H1 (cell line): ENCODE results near the gene ACE. TPM values are rescaled to one million over a fixed set of nuclear protein-coding genes. Genes with fewer than 3 reads are reported as not detected.

Source experiments
- CTCF ChIA-PET: fragments of 300-600 bp; sonication (Branson Sonifier 250); formaldehyde crosslinking; loops from one replicate; lab custom pipeline; 2021; ENCODE audit not compliant: partially characterized antibody; lab: Charles Lee
- POLR2A ChIA-PET: fragments of 300-600 bp; sonication (Branson Sonifier 250); formaldehyde crosslinking; loops from one replicate; lab custom pipeline; 2021; ENCODE audit warnings: inconsistent platforms; ENCODE audit not compliant: partially characterized antibody; lab: Charles Lee
- DNase-seq, 2 experiments: peaks; one replicate each; pipeline versions ENCODE4 v3.0.0 to v3.0.0-alpha.2; 2010 to 2022; ENCODE audit warnings: low spot score in 2 of 2, low read depth in 1 of 2, mixed read lengths in 1 of 2
- FAIRE-seq: peaks from 2 replicates; lab custom pipeline; 2011; peaks lifted over from hg19 to GRCh38; lab: Jason Lieb, UNC
- H2AFZ ChIP-seq: 2 replicates; pipeline ENCODE4 v1.8.1; 2012; ENCODE audit warnings: low read length, inconsistent platforms
- H2AK5ac ChIP-seq: 2 replicates; pipeline ENCODE4 v1.6.1; 2013; ENCODE audit warnings: low read depth, low read length
- H2BK120ac ChIP-seq: replicated peaks from 2 replicates; pipeline ENCODE3; 2013; ENCODE audit warnings: low read depth, low read length, inconsistent platforms
- H2BK12ac ChIP-seq: 2 replicates; pipeline ENCODE4 v1.6.1; 2013; ENCODE audit warnings: low read depth, low read length
- H2BK15ac ChIP-seq: 2 replicates; pipeline ENCODE4 v1.6.1; 2013; ENCODE audit warnings: low read length
- H2BK20ac ChIP-seq: 2 replicates; pipeline ENCODE4 v1.6.1; 2013; ENCODE audit warnings: low read length
- H2BK5ac ChIP-seq: 2 replicates; pipeline ENCODE4 v1.6.1; 2013; ENCODE audit warnings: low read depth, low read length
- H3K14ac ChIP-seq: 2 replicates; pipeline ENCODE4 v1.6.1; 2013; ENCODE audit warnings: inconsistent platforms; ENCODE audit not compliant: insufficient read length
- H3K18ac ChIP-seq: 2 replicates; pipeline ENCODE4 v1.6.1; 2013; ENCODE audit warnings: low read length; ENCODE audit errors: extremely low read depth
- H3K23ac ChIP-seq: 2 replicates; pipeline ENCODE4 v1.6.1; 2013; ENCODE audit warnings: inconsistent platforms; ENCODE audit not compliant: insufficient read length
- H3K23me2 ChIP-seq: 2 replicates; pipeline ENCODE4 v1.6.1; 2013; ENCODE audit warnings: low read depth, low read length
- H3K27ac ChIP-seq: 2 replicates; pipeline ENCODE4 v1.6.1; 2011; ENCODE audit warnings: low read depth, low read length, inconsistent platforms
- H3K27me3 ChIP-seq, 4 experiments: replicated peaks in 1 of 4; 1 replicate in 1 of 4; 2 replicates in 3 of 4; pipeline versions ENCODE4 v1.6.1 to v1.8.1; 2011 to 2013; ENCODE audit warnings: low read length in 3 of 4, mild to moderate bottlenecking in 3 of 4, inconsistent platforms in 2 of 4, mixed read lengths in 2 of 4, moderate library complexity in 1 of 4; ENCODE audit not compliant: control insufficient read depth in 3 of 4, insufficient read depth in 3 of 4; ENCODE audit errors: extremely low read depth in 1 of 4
- H3K36me3 ChIP-seq, 4 experiments: 2 replicates each; pipeline versions ENCODE4 v1.6.1 to v1.8.1; 2011 to 2013; ENCODE audit warnings: mild to moderate bottlenecking in 4 of 4, low read length in 3 of 4, moderate library complexity in 2 of 4, control low read depth in 1 of 4, inconsistent platforms in 1 of 4; ENCODE audit not compliant: insufficient read depth in 4 of 4, control insufficient read depth in 2 of 4
- H3K4ac ChIP-seq: replicated peaks from 2 replicates; pipeline ENCODE3; 2013; ENCODE audit warnings: low read length, low read depth, mixed read lengths, inconsistent platforms; ENCODE audit not compliant: insufficient read length
- H3K4me1 ChIP-seq, 4 experiments: replicated peaks in 1 of 4; 1 replicate in 1 of 4; 2 replicates in 3 of 4; pipeline versions ENCODE4 v1.6.1 to v1.8.1; 2011 to 2013; ENCODE audit warnings: low read length in 3 of 4, inconsistent platforms in 2 of 4, mixed read lengths in 1 of 4; ENCODE audit not compliant: insufficient read depth in 4 of 4, control insufficient read depth in 3 of 4
- H3K4me2 ChIP-seq, 2 experiments: 2 replicates each; pipeline versions ENCODE4 v1.6.1 to v1.8.1; 2011 to 2013; ENCODE audit warnings: low read depth in 2 of 2, low read length in 2 of 2, control low read depth in 1 of 2, inconsistent platforms in 1 of 2, mild to moderate bottlenecking in 1 of 2; ENCODE audit not compliant: insufficient read depth in 1 of 2
- H3K4me3 ChIP-seq, 4 experiments: fragments of 200-600, 300-600 bp in 1 of 4; sonication (generic), shearing (Covaris generic), sonication (Bioruptor Twin) in 1 of 4; 2 replicates each; pipeline versions ENCODE4 v1.5.1 to v1.8.1; 2011 to 2016; ENCODE audit warnings: low read length in 4 of 4, low read depth in 3 of 4, control low read depth in 2 of 4, inconsistent platforms in 2 of 4, mild to moderate bottlenecking in 2 of 4, mixed read lengths in 1 of 4, moderate library complexity in 1 of 4; ENCODE audit not compliant: insufficient read depth in 2 of 4; ENCODE audit errors: extremely low read depth in 1 of 4
- H3K56ac ChIP-seq: replicated peaks from 2 replicates; pipeline ENCODE3; 2013; ENCODE audit warnings: low read depth, mild to moderate bottlenecking, mixed read lengths, low read length, inconsistent platforms; ENCODE audit not compliant: insufficient read length
- H3K79me1 ChIP-seq: 2 replicates; pipeline ENCODE4 v1.6.1; 2013; ENCODE audit warnings: low read depth, low read length, control low read depth
- H3K79me2 ChIP-seq, 2 experiments: 2 replicates each; pipeline versions ENCODE4 v1.6.1 to v1.8.1; 2012 to 2013; ENCODE audit warnings: low read length in 2 of 2, mild to moderate bottlenecking in 2 of 2, inconsistent platforms in 1 of 2; ENCODE audit not compliant: insufficient read depth in 2 of 2, control insufficient read depth in 1 of 2
- H3K9ac ChIP-seq, 4 experiments: replicated peaks in 1 of 4; 1 replicate in 1 of 4; 2 replicates in 3 of 4; pipeline versions ENCODE4 v1.6.1 to v1.8.1; 2011 to 2013; ENCODE audit warnings: low read depth in 3 of 4, low read length in 3 of 4, control low read depth in 2 of 4, mild to moderate bottlenecking in 2 of 4, moderate library complexity in 2 of 4, inconsistent platforms in 1 of 4; ENCODE audit errors: extremely low read depth in 1 of 4
- H3K9me3 ChIP-seq, 2 experiments: 2 replicates each; pipeline versions ENCODE4 v1.6.1 to v1.8.1; 2012 to 2013; ENCODE audit warnings: mild to moderate bottlenecking in 2 of 2, moderate library complexity in 2 of 2, control low read depth in 1 of 2, inconsistent platforms in 1 of 2, low read depth in 1 of 2, low read length in 1 of 2, mixed read lengths in 1 of 2; ENCODE audit not compliant: insufficient read depth in 2 of 2
- H4K20me1 ChIP-seq, 2 experiments: replicated peaks in 1 of 2; 2 replicates each; pipeline versions ENCODE3 to v1.8.1; 2011 to 2013; ENCODE audit warnings: inconsistent platforms in 2 of 2, low read length in 2 of 2, mild to moderate bottlenecking in 1 of 2; ENCODE audit not compliant: insufficient read depth in 2 of 2, control insufficient read depth in 1 of 2
- H4K5ac ChIP-seq: 2 replicates; pipeline ENCODE4 v1.6.1; 2013; ENCODE audit warnings: low read length, low read depth, mixed read lengths, inconsistent platforms; ENCODE audit not compliant: insufficient read length
- H4K8ac ChIP-seq: 2 replicates; pipeline ENCODE4 v1.8.0; 2013; ENCODE audit warnings: mild to moderate bottlenecking, moderate library complexity, low read length, inconsistent platforms; ENCODE audit not compliant: insufficient read depth; ENCODE audit errors: extremely low read depth
- H4K91ac ChIP-seq: replicated peaks from 2 replicates; pipeline ENCODE3; 2013; ENCODE audit warnings: low read length, mixed read lengths, inconsistent platforms; ENCODE audit not compliant: insufficient read length
- KDM4A ChIP-seq: IDR thresholded peaks from one replicate; pipeline ENCODE4 v1.7.1; 2012; ENCODE audit warnings: low read depth, mild to moderate bottlenecking, moderate library complexity, low read length, inconsistent platforms; ENCODE audit not compliant: severe bottlenecking
- PHF8 ChIP-seq: fragments of 200-600 bp; sonication (generic); conservative IDR thresholded peaks from 2 replicates; pipeline ENCODE4 v1.7.1; 2012; ENCODE audit warnings: low read depth, mild to moderate bottlenecking, inconsistent platforms, low read length, moderate library complexity
- WGBS, 2 experiments: shearing (Covaris generic) in 1 of 2; methylation state at CpG; one replicate each; pipeline versions ENCODE4 v1.1.6 to v1.1.7; 2013 to 2015; ENCODE audit warnings: low lambda C conversion rate in 2 of 2, mixed read lengths in 2 of 2, inconsistent platforms in 1 of 2, low coverage in 1 of 2, missing lambda C conversion rate in 1 of 2; ENCODE audit not compliant: insufficient replicate concordance in 2 of 2, insufficient coverage in 1 of 2, insufficient read length in 1 of 2; ENCODE audit errors: extremely low coverage in 1 of 2, missing lambda C conversion rate in 1 of 2; 5-methylcytosine and 5-hydroxymethylcytosine counted together
- polyA plus RNA-seq, 7 experiments: library from polyadenylated mRNA; depleted of rRNA in 3 of 7; stranded (reverse) in 5 of 7; unstranded in 2 of 7; fragments of >200 nt in 5 of 7; fragments of 200-250 nt in 2 of 7; gene quantifications; 1 replicate in 5 of 7; 2 replicates in 1 of 7; 4 replicates in 1 of 7; pipeline versions ENCODE4 v1.2.1 to v1.2.3, GENCODE V29; 2011 to 2013; ENCODE audit warnings: missing spikeins in 2 of 7, mixed read lengths in 2 of 7
- total RNA-seq: library from RNA; stranded (reverse); fragmentation: NEBNext Ultra II Directional; extraction: Animal tissue kit (Norgen Biotek cat#: 25700); gene quantifications from 2 replicates; pipeline ENCODE4 v1.2.1, GENCODE V29; 2021
- TF ChIP-seq, protein P1 (sequence below): IDR thresholded peaks from 2 replicates; pipeline ENCODE4 v1.6.1; 2012; ENCODE audit warnings: low read length, inconsistent platforms
- TF ChIP-seq, protein P2 (sequence below): IDR thresholded peaks from 2 replicates; pipeline ENCODE4 v1.6.1; 2012; ENCODE audit warnings: inconsistent platforms

The ACE gene
- total and polyA plus RNA-seq, 2 of the 8 experiments (the other 6 are each of a cell fraction or from before 2014, with no cell fraction given): 2.5 to 5.5 TPM

DNA sequence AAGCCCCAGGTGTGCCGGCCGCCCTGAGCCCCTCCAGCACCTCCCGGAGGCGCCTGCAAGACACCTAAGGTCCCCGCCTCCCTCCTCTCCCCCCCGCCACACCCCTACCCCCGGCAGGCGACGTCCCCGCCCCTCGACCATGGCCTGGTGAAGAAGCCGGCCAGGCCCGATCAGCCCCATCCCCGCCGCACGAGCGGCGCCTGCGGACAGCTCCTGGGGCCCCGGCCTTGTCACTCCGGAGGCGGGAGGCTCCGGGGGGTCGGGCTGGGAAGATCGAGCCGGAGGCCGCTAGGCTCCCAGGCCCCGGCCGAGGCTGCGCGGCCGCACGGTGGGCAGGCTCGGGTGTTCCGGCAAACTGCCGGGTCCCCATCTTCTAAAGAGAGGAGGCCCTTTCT lies 405 bp upstream of the ACE start:
- H2AFZ ChIP-seq: no peak overlapping the region
- H3K9ac ChIP-seq: no peak overlapping the region
- no peak overlapping the region for H4K91ac ChIP-seq
- no peak overlapping the region; the same call in 1 of the 2 replicates for H4K8ac ChIP-seq
- H3K14ac ChIP-seq: no peak overlapping the region
- no peaks in the 10 kb centered on the region for H3K9me3 ChIP-seq
- no peak overlapping the region; the same call in 1 of the 2 replicates for H3K18ac ChIP-seq
- FAIRE-seq: no peak
- no peak overlapping the region for H3K4ac ChIP-seq
- H3K23ac ChIP-seq: no peak overlapping the region
- H2AK5ac ChIP-seq: no peak overlapping the region
- H3K23me2 ChIP-seq: peaks cover 11% of the 10 kb centered on the region
- ChIA-PET POLR2A (interaction anchor here (1.0 to 4.4 kb wide), 7 partner anchors 13 to 222 kb away, joined by 3 to 24 read pairs (median 3); partner anchors contain the start of gene CYB561), CTCF (interaction anchor here (0.8 to 27.9 kb wide), 3 partner anchors 13 to 152 kb away, joined by 4 to 758 read pairs (median 66); partner anchors contain the start of gene CYB561)
- no peak overlapping the region for H2BK20ac ChIP-seq
- no peaks in the 10 kb centered on the region for H4K20me1 ChIP-seq
- H3K27ac ChIP-seq: no peak overlapping the region
- H2BK120ac ChIP-seq: no peak overlapping the region
- H2BK12ac ChIP-seq: no peak overlapping the region
- no peak overlapping the region for H2BK15ac ChIP-seq
- H3K79me1 ChIP-seq: no peaks in the 10 kb centered on the region
- no peaks in the 10 kb centered on the region for H3K36me3 ChIP-seq
- peak overlapping the region; percentile 56 to 82 (median 59) for H3K4me3 ChIP-seq
- TF ChIP-seq KDM4A (peak; percentile 75), PHF8 (0 out of 2 replicates have a peak, but pooled peaks have one; percentile 21)
- TF ChIP-seq, protein P1, sequence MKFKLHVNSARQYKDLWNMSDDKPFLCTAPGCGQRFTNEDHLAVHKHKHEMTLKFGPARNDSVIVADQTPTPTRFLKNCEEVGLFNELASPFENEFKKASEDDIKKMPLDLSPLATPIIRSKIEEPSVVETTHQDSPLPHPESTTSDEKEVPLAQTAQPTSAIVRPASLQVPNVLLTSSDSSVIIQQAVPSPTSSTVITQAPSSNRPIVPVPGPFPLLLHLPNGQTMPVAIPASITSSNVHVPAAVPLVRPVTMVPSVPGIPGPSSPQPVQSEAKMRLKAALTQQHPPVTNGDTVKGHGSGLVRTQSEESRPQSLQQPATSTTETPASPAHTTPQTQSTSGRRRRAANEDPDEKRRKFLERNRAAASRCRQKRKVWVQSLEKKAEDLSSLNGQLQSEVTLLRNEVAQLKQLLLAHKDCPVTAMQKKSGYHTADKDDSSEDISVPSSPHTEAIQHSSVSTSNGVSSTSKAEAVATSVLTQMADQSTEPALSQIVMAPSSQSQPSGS: no peak
- TF ChIP-seq, protein P2, sequence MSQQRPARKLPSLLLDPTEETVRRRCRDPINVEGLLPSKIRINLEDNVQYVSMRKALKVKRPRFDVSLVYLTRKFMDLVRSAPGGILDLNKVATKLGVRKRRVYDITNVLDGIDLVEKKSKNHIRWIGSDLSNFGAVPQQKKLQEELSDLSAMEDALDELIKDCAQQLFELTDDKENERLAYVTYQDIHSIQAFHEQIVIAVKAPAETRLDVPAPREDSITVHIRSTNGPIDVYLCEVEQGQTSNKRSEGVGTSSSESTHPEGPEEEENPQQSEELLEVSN: no peak
- no peaks in the 10 kb centered on the region for H3K79me2 ChIP-seq
- peaks cover 0 to 27% (median 18%) of the 10 kb centered on the region in 4 experiments; a peak in 5 of 7 replicates for H3K27me3 ChIP-seq
- peak in 1 of 2 experiments; percentile 77 for DNase-seq
- 3% methylated on average over 13 of the region's 36 CpGs; no CpG with 5 or more reads in 1 of the 2 experiments for WGBS, 2 experiments
- no peak overlapping the region for H4K5ac ChIP-seq
- H3K56ac ChIP-seq: no peak overlapping the region
- H3K4me1 ChIP-seq: peaks cover 0 to 22% (median 17%) of the 10 kb centered on the region in 4 experiments; a peak in 6 of 7 replicates
- peak overlapping the region; percentile 95 for H3K4me2 ChIP-seq
- 0 out of 2 replicates have a peak overlapping the region, but pooled peaks have one; percentile 48 for H2BK5ac ChIP-seq
